ENCODE data around the gene NDUFS8. TPM values are rescaled to one million over a fixed set of nuclear protein-coding genes. Genes with fewer than 3 reads are reported as not detected.

Gene NDUFS8
- total RNA-seq, 1 experiment from 2014 or later, result 214 TPM

DNA sequence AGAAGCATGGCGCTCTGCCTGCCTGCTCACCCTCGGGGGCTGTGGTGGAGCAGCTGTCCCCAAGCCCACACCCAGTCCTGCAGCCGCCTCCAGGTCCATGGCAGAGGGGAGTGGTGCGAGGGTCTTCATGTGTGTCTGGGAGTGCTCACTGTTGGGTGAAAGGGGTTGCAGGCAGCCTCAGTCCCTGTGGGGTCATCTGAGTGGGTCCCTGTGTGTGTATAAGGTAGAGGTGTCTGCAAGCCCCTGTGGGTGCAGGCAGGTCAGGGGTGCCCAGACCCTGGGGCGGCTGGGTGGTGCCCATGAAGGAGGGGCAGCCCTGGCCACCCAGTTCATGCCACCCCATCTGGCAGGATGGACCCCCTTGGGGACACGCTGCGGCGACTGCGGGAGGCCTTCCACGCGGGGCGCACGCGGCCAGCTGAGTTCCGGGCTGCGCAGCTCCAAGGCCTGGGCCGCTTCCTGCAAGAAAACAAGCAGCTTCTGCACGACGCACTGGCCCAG lies 15.5 kb upstream of the NDUFS8 start:
- no peak overlapping the region for H2AFZ ChIP-seq (ENCODE audit: low read length)

More for the DNA sequence above, 15.5 kb upstream of the NDUFS8 start:
- Histone ChIP-seq H3K27ac (ENCODE audit: insufficient read length, low read depth, low read length) (no peak overlapping the region), H2BK12ac (ENCODE audit: insufficient read length, low read depth, low read length) (no peak overlapping the region), H3K4me1 (ENCODE audit: insufficient read depth, low read length) (no peaks in the 10 kb centered on the region), H3K9ac (ENCODE audit: extremely low read depth, insufficient read length, low read length) (no peak overlapping the region), H3K4me2 (ENCODE audit: insufficient read depth, insufficient read length, low read length) (no peak overlapping the region), H2BK20ac (ENCODE audit: low read depth, low read length, poor library complexity, severe bottlenecking) (no peak overlapping the region), H3K4ac (ENCODE audit: low read depth, low read length) (no peak overlapping the region), H3K79me1 (ENCODE audit: insufficient read depth, low read depth, low read length, poor library complexity, severe bottlenecking) (no peaks in the 10 kb centered on the region), H2BK120ac (ENCODE audit: low read depth, low read length, poor library complexity, severe bottlenecking) (no peak overlapping the region), H4K20me1 (ENCODE audit: control insufficient read depth, insufficient read depth, insufficient read length) (no peaks in the 10 kb centered on the region), H3K14ac (ENCODE audit: insufficient read depth, low read length) (no peak overlapping the region; the same call in 1 of the 2 replicates), H3K56ac (ENCODE audit: insufficient read length, low read depth, low read length) (no peak overlapping the region), H3K79me2 (ENCODE audit: insufficient read depth, low read length) (no peaks in the 10 kb centered on the region), H2BK15ac (ENCODE audit: low read depth, low read length) (no peak overlapping the region), H3K9me3 (ENCODE audit: control insufficient read depth, low read depth, low read length) (no peaks in the 10 kb centered on the region), H3K23me2 (ENCODE audit: insufficient read length, low read depth, low read length, poor library complexity, severe bottlenecking) (no peaks in the 10 kb centered on the region), H2BK5ac (ENCODE audit: insufficient read length, low read length) (no peak overlapping the region), H3K23ac (ENCODE audit: insufficient read length, low read depth, low read length) (no peak overlapping the region), H3K18ac (ENCODE audit: insufficient read length, low read depth, low read length) (no peak overlapping the region), H4K91ac (ENCODE audit: insufficient read length, low read depth, low read length) (no peak overlapping the region), H4K5ac (ENCODE audit: insufficient read length, low read depth, low read length) (no peak overlapping the region), H3T11ph (ENCODE audit: low read length) (no peak overlapping the region), H4K8ac (replicated peaks; ENCODE audit: insufficient read length, low read depth, low read length) (no peak overlapping the region), H2AK5ac (ENCODE audit: insufficient read length, low read length) (no peak overlapping the region), H3K27me3 (ENCODE audit: insufficient read depth, low read length) (no peaks in the 10 kb centered on the region)
- Mint-ChIP-seq H3K4me3 (no peak overlapping the region), H3K9me3 (no peaks in the 10 kb centered on the region), H3K36me3 (ENCODE audit: insufficient read depth in 1 of 3, low read depth in 3 of 3) (no peaks in the 10 kb centered on the region; a peak in 1 of 7 replicates), H3K27me3 (ENCODE audit: low read depth) (peaks cover 2% of the 10 kb centered on the region), H3K27ac (no peak overlapping the region), H3K4me1 (peaks cover 13 to 28% of the 10 kb centered on the region in 2 experiments)
- WGBS (ENCODE audit: extremely low coverage, insufficient read length, low lambda C conversion rate), result no CpG with 5 or more reads among the region's 19 CpGs
- TF ChIP-seq, protein P1, sequence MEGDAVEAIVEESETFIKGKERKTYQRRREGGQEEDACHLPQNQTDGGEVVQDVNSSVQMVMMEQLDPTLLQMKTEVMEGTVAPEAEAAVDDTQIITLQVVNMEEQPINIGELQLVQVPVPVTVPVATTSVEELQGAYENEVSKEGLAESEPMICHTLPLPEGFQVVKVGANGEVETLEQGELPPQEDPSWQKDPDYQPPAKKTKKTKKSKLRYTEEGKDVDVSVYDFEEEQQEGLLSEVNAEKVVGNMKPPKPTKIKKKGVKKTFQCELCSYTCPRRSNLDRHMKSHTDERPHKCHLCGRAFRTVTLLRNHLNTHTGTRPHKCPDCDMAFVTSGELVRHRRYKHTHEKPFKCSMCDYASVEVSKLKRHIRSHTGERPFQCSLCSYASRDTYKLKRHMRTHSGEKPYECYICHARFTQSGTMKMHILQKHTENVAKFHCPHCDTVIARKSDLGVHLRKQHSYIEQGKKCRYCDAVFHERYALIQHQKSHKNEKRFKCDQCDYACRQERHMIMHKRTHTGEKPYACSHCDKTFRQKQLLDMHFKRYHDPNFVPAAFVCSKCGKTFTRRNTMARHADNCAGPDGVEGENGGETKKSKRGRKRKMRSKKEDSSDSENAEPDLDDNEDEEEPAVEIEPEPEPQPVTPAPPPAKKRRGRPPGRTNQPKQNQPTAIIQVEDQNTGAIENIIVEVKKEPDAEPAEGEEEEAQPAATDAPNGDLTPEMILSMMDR (conservative IDR thresholded peaks at IDR 0.05), result no peak
- no peak for DNase-seq
